HEK293 (cell line): Measurements from ENCODE around the gene GABBR2.

Experiments used
- CTCF ChIA-PET: fragments of 350-600 bp; formaldehyde crosslinking; extraction: SDS; loops from one replicate; lab custom pipeline; 2021; ENCODE audit warnings: antibody characterized with exemption; lab: Yijun Ruan, JAX
- POLR2A ChIA-PET: fragments of 300-600 bp; formaldehyde crosslinking; extraction: SDS; loops from one replicate; lab custom pipeline; 2020; ENCODE audit warnings: antibody characterized with exemption, inconsistent platforms; lab: Yijun Ruan, JAX
- H3K27ac ChIP-seq: fragments of 200-500 bp; sonication (Bioruptor generic); 2 replicates; pipeline ENCODE4 v1.5.1; 2014; ENCODE audit warnings: low read depth, low read length, control low read depth, inconsistent platforms; ENCODE audit errors: extremely low read depth
- H3K36me3 ChIP-seq, 2 experiments: fragments of 200-500 bp in 1 of 2; sonication (Bioruptor generic) in 1 of 2; 1 replicate in 1 of 2; 2 replicates in 1 of 2; pipeline ENCODE4 v1.5.1; 2014 to 2017; ENCODE audit warnings: inconsistent platforms in 2 of 2, low read length in 2 of 2; ENCODE audit not compliant: control insufficient read depth in 2 of 2, insufficient read depth in 1 of 2
- H3K4me1 ChIP-seq: fragments of 200-500 bp; sonication (Bioruptor generic); 2 replicates; pipeline ENCODE4 v1.5.1; 2014; ENCODE audit warnings: mild to moderate bottlenecking, low read length, inconsistent platforms; ENCODE audit not compliant: control insufficient read depth, insufficient read depth
- H3K4me3 ChIP-seq: 2 replicates; pipeline ENCODE4 v1.5.1; 2011; ENCODE audit warnings: low read depth, mild to moderate bottlenecking, control low read depth, low read length, moderate library complexity
- H3K9me3 ChIP-seq: fragments of 200-500 bp; sonication (Bioruptor generic); 2 replicates; pipeline ENCODE4 v1.5.1; 2014; ENCODE audit warnings: low read depth, low read length, inconsistent platforms; ENCODE audit not compliant: control insufficient read depth, insufficient read depth
- FEZF1 ChIP-seq: fragments of 450-650 bp; formaldehyde crosslinking; IDR thresholded peaks from 2 replicates; pipeline ENCODE4 v1.5.1; 2016; ENCODE audit warnings: missing biosample characterization, missing genetic modification characterization
- GLI4 ChIP-seq: fragments of 450-650 bp; formaldehyde crosslinking; IDR thresholded peaks from 2 replicates; pipeline ENCODE4 v1.5.1; 2016; ENCODE audit warnings: missing biosample characterization, missing genetic modification characterization
- HOXA7 ChIP-seq: sonication (generic); formaldehyde crosslinking; IDR thresholded peaks from 2 replicates; pipeline ENCODE4 v1.8.1; 2022; ENCODE audit warnings: missing genetic modification reagents, borderline replicate concordance
- KLF8 ChIP-seq: fragments of 450-650 bp; formaldehyde crosslinking; IDR thresholded peaks from 2 replicates; pipeline ENCODE4 v1.5.1; 2016; ENCODE audit warnings: missing biosample characterization, missing genetic modification characterization
- MZF1 ChIP-seq: fragments of 450-650 bp; formaldehyde crosslinking; IDR thresholded peaks from 2 replicates; pipeline ENCODE4 v1.5.1; 2017; ENCODE audit warnings: missing biosample characterization, missing genetic modification characterization, borderline replicate concordance
- SP2 ChIP-seq: fragments of 450-650 bp; formaldehyde crosslinking; IDR thresholded peaks from 2 replicates; pipeline ENCODE4 v1.5.1; 2016; ENCODE audit warnings: missing biosample characterization, missing genetic modification characterization
- ZIC2 ChIP-seq: fragments of 450-650 bp; formaldehyde crosslinking; IDR thresholded peaks from 2 replicates; pipeline ENCODE4 v1.5.1; 2016; ENCODE audit warnings: missing biosample characterization, missing genetic modification characterization
- ZNF202 ChIP-seq: fragments of 450-650 bp; formaldehyde crosslinking; IDR thresholded peaks from 2 replicates; pipeline ENCODE4 v1.5.1; 2016; ENCODE audit warnings: missing biosample characterization, missing genetic modification characterization, borderline replicate concordance
- ZNF239 ChIP-seq: fragments of 450-650 bp; formaldehyde crosslinking; IDR thresholded peaks from 2 replicates; pipeline ENCODE4 v1.5.1; 2016; ENCODE audit warnings: missing biosample characterization, missing genetic modification characterization
- ZNF366 ChIP-seq: fragments of 450-650 bp; formaldehyde crosslinking; conservative IDR thresholded peaks from 2 replicates; pipeline ENCODE4 v1.5.1; 2016; ENCODE audit warnings: missing biosample characterization, missing genetic modification characterization
- ZNF433 ChIP-seq: fragments of 450-650 bp; formaldehyde crosslinking; IDR thresholded peaks from 2 replicates; pipeline ENCODE4 v1.5.1; 2016; ENCODE audit warnings: missing biosample characterization, missing genetic modification characterization, low read depth
- ZNF510 ChIP-seq: fragments of 450-650 bp; formaldehyde crosslinking; IDR thresholded peaks from 2 replicates; pipeline ENCODE4 v1.5.1; 2018; ENCODE audit warnings: mild to moderate bottlenecking, missing genetic modification characterization, missing biosample characterization; ENCODE audit not compliant: insufficient replicate concordance
- ZNF677 ChIP-seq: fragments of 450-650 bp; IDR thresholded peaks from 2 replicates; pipeline ENCODE4 v1.5.0; 2018; ENCODE audit warnings: missing biosample characterization, mild to moderate bottlenecking, missing genetic modification characterization, moderate library complexity
- TF ChIP-seq, protein P1 (sequence below): fragments of 450-650 bp; formaldehyde crosslinking; IDR thresholded peaks from 2 replicates; pipeline ENCODE4 v1.5.1; 2016; ENCODE audit warnings: missing biosample characterization, missing genetic modification characterization
- TF ChIP-seq, protein P2 (sequence below): fragments of 450-650 bp; formaldehyde crosslinking; IDR thresholded peaks from 2 replicates; pipeline ENCODE4 v1.5.1; 2016; ENCODE audit warnings: missing biosample characterization, missing genetic modification characterization, low read depth
- TF ChIP-seq, protein P3 (sequence below): fragments of 450-650 bp; formaldehyde crosslinking; IDR thresholded peaks from 2 replicates; pipeline ENCODE4 v1.5.1; 2017; ENCODE audit warnings: missing biosample characterization, missing genetic modification characterization
- TF ChIP-seq, protein P4 (sequence below): fragments of 450-650 bp; formaldehyde crosslinking; IDR thresholded peaks from 2 replicates; pipeline ENCODE4 v1.5.1; 2016; ENCODE audit warnings: missing biosample characterization, missing genetic modification characterization
- TF ChIP-seq, protein P5 (sequence below): fragments of 450-650 bp; formaldehyde crosslinking; IDR thresholded peaks from 2 replicates; pipeline ENCODE4 v1.5.1; 2016; ENCODE audit warnings: missing biosample characterization, missing genetic modification characterization
- TF ChIP-seq, protein P6 (sequence below): fragments of 450-650 bp; formaldehyde crosslinking; IDR thresholded peaks from 2 replicates; pipeline ENCODE4 v1.5.1; 2016; ENCODE audit warnings: missing biosample characterization, missing genetic modification characterization

The GABBR2 gene

DNA sequence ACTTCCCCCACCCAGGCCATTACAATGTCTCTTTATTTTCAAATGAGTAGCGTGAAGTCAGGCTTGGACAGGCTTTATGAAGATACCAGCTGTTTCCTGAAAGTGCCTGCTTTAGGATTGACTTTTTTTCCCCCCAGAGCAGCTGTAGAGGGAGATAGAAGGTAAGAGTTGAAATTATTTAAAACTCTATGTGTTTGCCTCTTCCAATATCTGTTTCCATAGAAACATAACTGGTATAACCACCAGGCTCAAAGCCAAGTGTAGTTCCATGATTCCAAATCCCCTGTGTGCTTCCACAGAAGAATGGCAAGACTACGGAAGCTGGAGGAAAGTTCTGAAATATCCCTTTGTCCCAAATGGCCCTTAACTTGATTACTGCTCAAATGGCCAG is 365.9 kb downstream of the GABBR2 start:
- Histone ChIP-seq H3K27ac (no peak overlapping the region), H3K4me1 (no peaks in the 10 kb centered on the region), H3K4me3 (no peak overlapping the region), H3K36me3 (no peaks in the 10 kb centered on the region), H3K9me3 (no peaks in the 10 kb centered on the region)
- TF ChIP-seq ZNF202 (no peak), SP2 (no peak), ZNF366 (tag by site-specific recombination) (no peak), ZNF433 (tag by site-specific recombination) (no peak), ZNF510 (no peak), MZF1 (tag by site-specific recombination) (no peak), FEZF1 (no peak)
- TF ChIP-seq, protein P1, sequence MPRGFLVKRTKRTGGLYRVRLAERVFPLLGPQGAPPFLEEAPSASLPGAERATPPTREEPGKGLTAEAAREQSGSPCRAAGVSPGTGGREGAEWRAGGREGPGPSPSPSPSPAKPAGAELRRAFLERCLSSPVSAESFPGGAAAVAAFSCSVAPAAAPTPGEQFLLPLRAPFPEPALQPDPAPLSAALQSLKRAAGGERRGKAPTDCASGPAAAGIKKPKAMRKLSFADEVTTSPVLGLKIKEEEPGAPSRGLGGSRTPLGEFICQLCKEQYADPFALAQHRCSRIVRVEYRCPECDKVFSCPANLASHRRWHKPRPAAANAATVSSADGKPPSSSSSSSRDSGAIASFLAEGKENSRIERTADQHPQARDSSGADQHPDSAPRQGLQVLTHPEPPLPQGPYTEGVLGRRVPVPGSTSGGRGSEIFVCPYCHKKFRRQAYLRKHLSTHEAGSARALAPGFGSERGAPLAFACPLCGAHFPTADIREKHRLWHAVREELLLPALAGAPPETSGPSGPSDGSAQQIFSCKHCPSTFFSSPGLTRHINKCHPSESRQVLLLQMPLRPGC (tag by site-specific recombination) = no peak
- TF ChIP-seq, protein P2, sequence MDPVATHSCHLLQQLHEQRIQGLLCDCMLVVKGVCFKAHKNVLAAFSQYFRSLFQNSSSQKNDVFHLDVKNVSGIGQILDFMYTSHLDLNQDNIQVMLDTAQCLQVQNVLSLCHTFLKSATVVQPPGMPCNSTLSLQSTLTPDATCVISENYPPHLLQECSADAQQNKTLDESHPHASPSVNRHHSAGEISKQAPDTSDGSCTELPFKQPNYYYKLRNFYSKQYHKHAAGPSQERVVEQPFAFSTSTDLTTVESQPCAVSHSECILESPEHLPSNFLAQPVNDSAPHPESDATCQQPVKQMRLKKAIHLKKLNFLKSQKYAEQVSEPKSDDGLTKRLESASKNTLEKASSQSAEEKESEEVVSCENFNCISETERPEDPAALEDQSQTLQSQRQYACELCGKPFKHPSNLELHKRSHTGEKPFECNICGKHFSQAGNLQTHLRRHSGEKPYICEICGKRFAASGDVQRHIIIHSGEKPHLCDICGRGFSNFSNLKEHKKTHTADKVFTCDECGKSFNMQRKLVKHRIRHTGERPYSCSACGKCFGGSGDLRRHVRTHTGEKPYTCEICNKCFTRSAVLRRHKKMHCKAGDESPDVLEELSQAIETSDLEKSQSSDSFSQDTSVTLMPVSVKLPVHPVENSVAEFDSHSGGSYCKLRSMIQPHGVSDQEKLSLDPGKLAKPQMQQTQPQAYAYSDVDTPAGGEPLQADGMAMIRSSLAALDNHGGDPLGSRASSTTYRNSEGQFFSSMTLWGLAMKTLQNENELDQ (tag by site-specific recombination) = no peak
- TF ChIP-seq, protein P3, sequence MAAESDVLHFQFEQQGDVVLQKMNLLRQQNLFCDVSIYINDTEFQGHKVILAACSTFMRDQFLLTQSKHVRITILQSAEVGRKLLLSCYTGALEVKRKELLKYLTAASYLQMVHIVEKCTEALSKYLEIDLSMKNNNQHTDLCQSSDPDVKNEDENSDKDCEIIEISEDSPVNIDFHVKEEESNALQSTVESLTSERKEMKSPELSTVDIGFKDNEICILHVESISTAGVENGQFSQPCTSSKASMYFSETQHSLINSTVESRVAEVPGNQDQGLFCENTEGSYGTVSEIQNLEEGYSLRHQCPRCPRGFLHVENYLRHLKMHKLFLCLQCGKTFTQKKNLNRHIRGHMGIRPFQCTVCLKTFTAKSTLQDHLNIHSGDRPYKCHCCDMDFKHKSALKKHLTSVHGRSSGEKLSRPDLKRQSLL (tag by site-specific recombination) = no peak
- ChIA-PET POLR2A (no interaction called here), CTCF (interaction anchor here (0.6 kb wide), 1 partner anchor 67 kb away, joined by 5 read pairs; no protein-coding TSS in a partner anchor)

DNA sequence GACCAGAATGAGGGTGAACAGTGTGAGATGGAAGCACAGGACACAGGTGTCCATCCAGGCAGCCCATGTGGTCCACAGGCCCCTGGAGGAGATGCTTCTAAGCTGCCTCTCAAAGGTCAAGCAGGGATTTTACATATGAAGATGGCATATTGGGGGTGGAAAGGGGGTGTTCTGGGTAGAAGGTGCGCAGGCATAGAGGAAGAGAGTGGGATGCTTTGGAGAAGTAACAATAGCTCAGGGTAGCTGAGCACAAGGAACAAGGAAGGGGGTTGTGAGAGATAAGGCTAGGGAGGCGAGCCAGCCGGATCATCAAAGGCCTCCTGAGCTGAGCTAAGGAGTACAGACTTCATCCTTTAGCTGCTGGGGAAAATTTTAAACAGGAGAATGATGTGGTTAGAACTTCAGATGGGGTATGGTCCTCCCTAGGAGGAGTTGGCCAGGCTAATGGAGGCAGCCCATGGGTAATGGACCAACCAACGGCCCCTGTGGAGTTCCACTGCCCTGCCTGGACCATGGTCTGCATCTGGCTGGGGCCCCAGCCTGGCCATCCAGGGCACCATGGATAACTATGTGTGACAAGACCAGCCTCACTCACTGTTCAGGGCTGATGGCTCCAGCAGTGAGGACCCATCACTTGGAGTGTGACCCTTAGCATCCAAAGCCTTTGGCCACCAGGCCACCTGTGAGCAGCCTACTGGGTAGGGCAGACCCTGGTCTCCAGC is 366.5 kb downstream of the GABBR2 start:
- Histone ChIP-seq H3K9me3 (no peaks in the 10 kb centered on the region), H3K4me1 (no peaks in the 10 kb centered on the region), H3K4me3 (no peak overlapping the region), H3K27ac (no peak overlapping the region), H3K36me3 (no peaks in the 10 kb centered on the region)
- CTCF ChIA-PET = no interaction called here
- TF ChIP-seq GLI4 (tag by site-specific recombination) (no peak), ZNF677 (no peak), KLF8 (tag by site-specific recombination) (no peak), ZNF239 (no peak)
- POLR2A ChIA-PET = no interaction called here

DNA sequence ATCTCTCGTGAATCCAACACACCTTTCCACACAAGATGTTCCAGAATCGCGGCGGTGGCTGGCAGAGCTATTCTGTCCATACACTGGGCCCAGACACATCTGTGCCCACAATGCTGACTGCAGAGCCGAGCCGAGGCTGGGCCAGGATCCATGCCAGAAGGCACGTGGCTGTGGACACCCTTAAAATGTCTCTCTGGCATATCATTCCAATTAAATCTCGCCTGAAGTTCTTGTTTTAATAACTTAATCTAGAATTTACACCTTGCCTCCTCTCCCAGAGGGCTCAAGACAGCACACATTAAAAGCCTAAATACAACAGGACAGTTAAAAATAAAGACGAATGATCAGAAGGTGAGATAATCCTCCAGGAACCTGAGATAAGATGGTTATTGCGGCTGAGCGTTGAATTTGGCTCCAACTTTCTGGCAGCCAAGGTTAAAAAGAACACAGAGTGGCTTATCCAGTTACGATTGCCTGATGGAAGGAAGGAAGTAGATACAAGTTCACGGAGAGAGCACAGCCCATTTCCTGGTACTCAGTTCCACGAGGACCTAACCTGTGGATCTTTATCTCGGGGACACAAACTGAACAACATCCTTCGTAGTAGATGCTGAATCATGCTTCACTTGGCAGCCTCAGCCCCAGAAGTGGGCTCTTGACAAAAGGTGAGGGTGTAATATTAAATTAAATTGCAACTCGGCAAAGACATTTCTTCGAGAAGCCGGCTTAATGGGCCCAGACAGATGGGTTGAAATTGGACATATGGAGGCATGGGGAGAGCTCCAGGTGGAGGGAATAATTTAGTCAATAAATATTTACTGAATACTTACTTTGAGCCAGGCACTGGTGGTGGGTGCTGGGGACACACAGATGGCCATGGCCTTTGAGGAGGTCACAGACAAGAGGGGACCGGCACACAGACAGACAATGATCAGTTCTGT is 367.3 kb downstream of the GABBR2 start:
- no peaks in the 10 kb centered on the region for H3K9me3 ChIP-seq
- H3K36me3 ChIP-seq = no peaks in the 10 kb centered on the region
- POLR2A ChIA-PET = no interaction called here
- H3K4me1 ChIP-seq = no peaks in the 10 kb centered on the region
- H3K4me3 ChIP-seq = no peak overlapping the region
- no peak overlapping the region for H3K27ac ChIP-seq
- CTCF ChIA-PET = no interaction called here
- no peak for TF ChIP-seq ZIC2 (tag by site-specific recombination)
- TF ChIP-seq, protein P4, sequence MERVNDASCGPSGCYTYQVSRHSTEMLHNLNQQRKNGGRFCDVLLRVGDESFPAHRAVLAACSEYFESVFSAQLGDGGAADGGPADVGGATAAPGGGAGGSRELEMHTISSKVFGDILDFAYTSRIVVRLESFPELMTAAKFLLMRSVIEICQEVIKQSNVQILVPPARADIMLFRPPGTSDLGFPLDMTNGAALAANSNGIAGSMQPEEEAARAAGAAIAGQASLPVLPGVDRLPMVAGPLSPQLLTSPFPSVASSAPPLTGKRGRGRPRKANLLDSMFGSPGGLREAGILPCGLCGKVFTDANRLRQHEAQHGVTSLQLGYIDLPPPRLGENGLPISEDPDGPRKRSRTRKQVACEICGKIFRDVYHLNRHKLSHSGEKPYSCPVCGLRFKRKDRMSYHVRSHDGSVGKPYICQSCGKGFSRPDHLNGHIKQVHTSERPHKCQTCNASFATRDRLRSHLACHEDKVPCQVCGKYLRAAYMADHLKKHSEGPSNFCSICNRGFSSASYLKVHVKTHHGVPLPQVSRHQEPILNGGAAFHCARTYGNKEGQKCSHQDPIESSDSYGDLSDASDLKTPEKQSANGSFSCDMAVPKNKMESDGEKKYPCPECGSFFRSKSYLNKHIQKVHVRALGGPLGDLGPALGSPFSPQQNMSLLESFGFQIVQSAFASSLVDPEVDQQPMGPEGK (tag by site-specific recombination) = no peak
- TF ChIP-seq, protein P5, sequence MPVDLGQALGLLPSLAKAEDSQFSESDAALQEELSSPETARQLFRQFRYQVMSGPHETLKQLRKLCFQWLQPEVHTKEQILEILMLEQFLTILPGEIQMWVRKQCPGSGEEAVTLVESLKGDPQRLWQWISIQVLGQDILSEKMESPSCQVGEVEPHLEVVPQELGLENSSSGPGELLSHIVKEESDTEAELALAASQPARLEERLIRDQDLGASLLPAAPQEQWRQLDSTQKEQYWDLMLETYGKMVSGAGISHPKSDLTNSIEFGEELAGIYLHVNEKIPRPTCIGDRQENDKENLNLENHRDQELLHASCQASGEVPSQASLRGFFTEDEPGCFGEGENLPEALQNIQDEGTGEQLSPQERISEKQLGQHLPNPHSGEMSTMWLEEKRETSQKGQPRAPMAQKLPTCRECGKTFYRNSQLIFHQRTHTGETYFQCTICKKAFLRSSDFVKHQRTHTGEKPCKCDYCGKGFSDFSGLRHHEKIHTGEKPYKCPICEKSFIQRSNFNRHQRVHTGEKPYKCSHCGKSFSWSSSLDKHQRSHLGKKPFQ = no peak
- TF ChIP-seq, protein P6, sequence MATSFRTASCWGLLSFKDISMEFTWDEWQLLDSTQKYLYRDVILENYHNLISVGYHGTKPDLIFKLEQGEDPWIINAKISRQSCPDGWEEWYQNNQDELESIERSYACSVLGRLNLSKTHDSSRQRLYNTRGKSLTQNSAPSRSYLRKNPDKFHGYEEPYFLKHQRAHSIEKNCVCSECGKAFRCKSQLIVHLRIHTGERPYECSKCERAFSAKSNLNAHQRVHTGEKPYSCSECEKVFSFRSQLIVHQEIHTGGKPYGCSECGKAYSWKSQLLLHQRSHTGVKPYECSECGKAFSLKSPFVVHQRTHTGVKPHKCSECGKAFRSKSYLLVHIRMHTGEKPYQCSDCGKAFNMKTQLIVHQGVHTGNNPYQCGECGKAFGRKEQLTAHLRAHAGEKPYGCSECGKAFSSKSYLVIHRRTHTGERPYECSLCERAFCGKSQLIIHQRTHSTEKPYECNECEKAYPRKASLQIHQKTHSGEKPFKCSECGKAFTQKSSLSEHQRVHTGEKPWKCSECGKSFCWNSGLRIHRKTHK (tag by site-specific recombination) = no peak
- no peak for TF ChIP-seq ZNF366 (tag by site-specific recombination)
- TF ChIP-seq HOXA7 (CRISPR knock-in tag) = no peak
